Lung (tissue), 12 donors: ENCODE results near the gene KLHDC3. TPM values are rescaled to one million over a fixed set of nuclear protein-coding genes. Genes with fewer than 3 reads are reported as not detected.

Experiments
- ATAC-seq: fragments of 200-7000 bp; cut with Tn5 transposase; one replicate; pipeline ENCODE4 v1.9.1; 2020; ENCODE audit warnings: moderate number of reproducible peaks; ENCODE audit not compliant: insufficient read depth, low FRiP score
- DNase-seq, 3 donors: peaks; one replicate each; pipeline ENCODE4 v3.0.0-alpha.2; 2013 to 2017
- H3K27ac ChIP-seq, 2 donors: one replicate each; pipeline ENCODE4 v1.5.1; 2013; ENCODE audit warnings: mild to moderate bottlenecking in 2 of 2, moderate library complexity in 2 of 2, control low read depth in 1 of 2, inconsistent platforms in 1 of 2, low read depth in 1 of 2, low read length in 1 of 2
- H3K27me3 ChIP-seq, 3 donors: one replicate each; pipeline ENCODE4 v1.5.1; 2013; ENCODE audit warnings: low read length in 2 of 3; ENCODE audit not compliant: control insufficient read depth in 3 of 3, insufficient read depth in 3 of 3
- H3K36me3 ChIP-seq, 4 donors: one replicate each; pipeline ENCODE4 v1.5.1; 2013; ENCODE audit warnings: low read length in 4 of 4, mild to moderate bottlenecking in 1 of 4, moderate library complexity in 1 of 4; ENCODE audit not compliant: control insufficient read depth in 4 of 4, insufficient read depth in 4 of 4
- H3K4me1 ChIP-seq, 5 donors: one replicate each; pipeline ENCODE4 v1.5.1; 2013; ENCODE audit warnings: low read length in 5 of 5, mild to moderate bottlenecking in 2 of 5, moderate library complexity in 1 of 5; ENCODE audit not compliant: control insufficient read depth in 5 of 5, insufficient read depth in 5 of 5
- H3K4me3 ChIP-seq: one replicate; pipeline ENCODE4 v1.5.1; 2013; ENCODE audit warnings: mild to moderate bottlenecking, control low read depth, moderate library complexity
- H3K9ac ChIP-seq, 2 donors: one replicate each; pipeline ENCODE4 v1.5.1; 2013; ENCODE audit warnings: low read length in 2 of 2, control low read depth in 1 of 2; ENCODE audit not compliant: insufficient read depth in 1 of 2
- H3K9me3 ChIP-seq, 4 donors: one replicate each; pipeline ENCODE4 v1.5.1; 2013; ENCODE audit warnings: low read length in 3 of 4, mild to moderate bottlenecking in 1 of 4, moderate library complexity in 1 of 4; ENCODE audit not compliant: control insufficient read depth in 4 of 4, insufficient read depth in 3 of 4
- CTCF ChIP-seq: IDR thresholded peaks from 2 replicates; pipeline ENCODE4 v1.5.1; 2012; ENCODE audit warnings: mild to moderate bottlenecking; ENCODE audit errors: control extremely low read depth, extremely low read depth
- WGBS, 2 donors: extraction: QIAGEN DNeasy Blood & Tissue Kit; methylation state at CpG; one replicate each; pipeline ENCODE4 v1.1.7; 2013; 5-methylcytosine and 5-hydroxymethylcytosine counted together
- polyA plus RNA-seq, 2 donors: library from polyadenylated mRNA; stranded (reverse); fragments of 200-250 nt; gene quantifications; one replicate each; pipeline ENCODE4 v1.2.1, GENCODE V29; 2013
- total RNA-seq, 2 donors: library from RNA; depleted of rRNA in 1 of 2; stranded (reverse); fragments of >200 nt in 1 of 2; gene quantifications; one replicate each; pipeline ENCODE4 v1.2.1, GENCODE V29; 2014 to 2021
- donor health status: control.
- donor health status: control.
- donor health status: Bipolar disorder and iron deficiency.
- donor health status: healthy.
- donor health status: DM: yes; HTN: yes; CAD: no.

The KLHDC3 gene
- total and polyA plus RNA-seq, 4 donors, result 46.3 to 74.4 (median 54.5) TPM

GRCh38 chr6:43052842-43053544 lies 38.9 kb downstream of the KLHDC3 start:
- DNase-seq (peak in 2 of 3 donors; percentile 44 to 45), ATAC-seq (peak; percentile 2)
- Histone ChIP-seq H3K4me3 (peak overlapping the region; percentile 75), H3K9ac (peak overlapping the region; percentile 66 to 87), H3K27me3 (no peaks in the 10 kb centered on the region), H3K4me1 (peaks cover 0 to 31% (median 7%) of the 10 kb centered on the region in 5 donors), H3K9me3 (no peaks in the 10 kb centered on the region), H3K36me3 (peaks cover 0 to 35% (median 26%) of the 10 kb centered on the region in 4 donors), H3K27ac (peak overlapping the region; percentile 87 to 96)
- no peak for TF ChIP-seq CTCF
- 13 to 22% methylated on average over 22 of the region's 22 CpGs for WGBS, 2 donors

GRCh38 chr6:43053545-43054205 lies 39.6 kb downstream of the KLHDC3 start, which contains the start of gene CUL7:
TSS of gene CUL7 (minus strand) at chr6:43053851. CDS start at chr6:43052788, 1,063 bp downstream.
- Histone ChIP-seq H3K27me3 (no peaks in the 10 kb centered on the region), H3K27ac (peak within 1 kb of the TSS; percentile 87 to 96), H3K36me3 (peaks cover 0 to 31% (median 27%) of the 10 kb centered on the region in 4 donors), H3K4me1 (peaks cover 5 to 37% (median 10%) of the 10 kb centered on the region in 5 donors), H3K9ac (peak within 1 kb of the TSS; percentile 66 to 87), H3K9me3 (no peaks in the 10 kb centered on the region), H3K4me3 (peak within 1 kb of the TSS; percentile 75)
- TF ChIP-seq CTCF, result no peak
- DNase-seq (peak; percentile 96 to 98 (median 97)), ATAC-seq (peak; percentile 91)
- 2% methylated on average over 36 to 45 of the region's 45 CpGs for WGBS, 2 donors

DNA sequence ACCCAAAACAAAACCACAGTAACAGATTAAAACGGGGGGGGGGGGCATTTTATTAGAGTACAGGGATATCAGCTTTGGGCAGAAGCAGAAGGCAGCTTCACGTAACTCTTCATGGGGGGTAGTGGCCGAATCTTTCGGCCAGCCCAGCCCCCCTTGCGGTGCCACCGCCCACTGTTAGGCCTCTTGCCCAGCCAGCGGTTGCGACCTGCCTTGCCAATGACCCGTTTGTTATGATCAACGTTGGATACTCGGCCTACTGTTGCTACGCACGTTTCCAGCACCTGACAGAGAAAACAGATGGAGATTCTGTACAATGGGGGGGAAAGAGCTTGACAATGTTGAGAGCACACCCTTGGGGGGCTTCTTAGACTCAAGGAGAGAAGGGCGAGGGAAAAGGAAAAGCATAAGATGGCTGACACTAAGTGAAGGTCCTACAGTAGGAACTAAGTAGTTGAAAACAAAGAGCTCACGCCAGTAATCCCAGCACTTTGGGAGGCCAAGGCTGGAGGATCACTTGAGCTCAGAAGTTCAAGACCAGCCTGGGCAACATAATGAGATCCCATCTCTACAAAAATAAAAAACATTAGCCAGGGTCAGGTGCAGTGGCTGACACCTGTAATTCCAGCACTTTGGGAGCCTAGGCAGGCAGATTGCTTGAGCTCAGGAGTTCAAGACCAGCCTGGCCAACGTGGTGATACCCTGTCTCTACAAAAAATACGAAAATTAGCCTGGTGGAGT lies 40.3 kb downstream of the KLHDC3 start:
- peak overlapping the region; percentile 60 to 87 for H3K9ac ChIP-seq
- no peak for TF ChIP-seq CTCF
- H3K4me1 ChIP-seq, result peaks cover 5 to 39% (median 10%) of the 10 kb centered on the region in 5 donors
- H3K4me3 ChIP-seq, result no peak overlapping the region
- WGBS, 2 donors, result 69 to 71% methylated on average over 17 of the region's 17 CpGs
- no peaks in the 10 kb centered on the region for H3K27me3 ChIP-seq
- H3K9me3 ChIP-seq, result no peaks in the 10 kb centered on the region
- peaks cover 0 to 28% (median 24%) of the 10 kb centered on the region in 4 donors for H3K36me3 ChIP-seq
- H3K27ac ChIP-seq, result peak overlapping the region; percentile 87 to 96
- ATAC-seq (no peak), DNase-seq (peak in 1 of 3 donors; percentile 12)
